ENCODE results near the gene BPIFB2. TPM values are rescaled to one million over a fixed set of nuclear protein-coding genes. Genes with fewer than 3 reads are reported as not detected.
"Not testable (repeated sequence)": the region's sequence is repeated elsewhere in the genome, so short reads cannot be mapped to it uniquely, and the experiment has no call there.

Gene BPIFB2
- total RNA-seq, 3 donors from 2014 or later (not counting 1 experiment from before 2014, with no cell fraction given), result not detected

DNA sequence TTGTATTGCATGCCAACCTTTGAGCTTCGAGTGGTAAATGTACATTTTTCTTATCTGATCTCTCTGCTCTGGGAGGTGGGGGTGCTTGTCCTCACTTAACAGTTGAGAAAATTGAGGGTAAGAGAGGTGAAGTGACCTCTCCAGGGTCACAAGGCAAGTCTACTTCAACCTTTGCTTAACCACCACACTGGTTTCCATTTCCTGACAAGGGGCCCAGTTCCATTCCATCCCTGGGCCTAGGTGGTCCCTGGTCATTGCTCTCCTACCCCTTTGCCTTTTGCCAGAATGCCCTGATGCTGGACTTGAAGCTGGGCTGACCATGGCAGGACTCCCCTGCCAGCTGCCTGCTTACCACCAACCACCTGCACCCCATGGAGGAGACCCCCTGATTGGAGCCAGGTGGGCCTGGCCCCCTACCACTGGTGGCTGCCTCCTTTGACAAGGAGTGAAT is 36.3 kb downstream of the BPIFB2 start:
- Histone ChIP-seq H3K27me3 (ENCODE audit: control insufficient read depth, insufficient read depth, low read length) (no peaks in the 10 kb centered on the region), H3K9me3 (ENCODE audit: control insufficient read depth, insufficient read depth, low read length) (peaks cover 24% of the 10 kb centered on the region), H3K4me1 (ENCODE audit: control insufficient read depth, insufficient read depth, low read length) (no peaks in the 10 kb centered on the region), H3K36me3 (ENCODE audit: control insufficient read depth, insufficient read depth, low read length) (no peaks in the 10 kb centered on the region), H3K4me3 (ENCODE audit: low read length) (no peak overlapping the region), H3K27ac (ENCODE audit: low read length) (no peak overlapping the region)
- Mint-ChIP-seq H3K4me3 (no peak overlapping the region), H3K27ac (no peak overlapping the region), H3K9me3 (peaks cover 6 to 12% of the 10 kb centered on the region in 2 donors), H3K4me1 (no peaks in the 10 kb centered on the region), H3K36me3 (peaks cover 9% of the 10 kb centered on the region), H3K27me3 (ENCODE audit: low read depth in 2 of 2) (no peaks in the 10 kb centered on the region)
- TF ChIP-seq, protein P1, sequence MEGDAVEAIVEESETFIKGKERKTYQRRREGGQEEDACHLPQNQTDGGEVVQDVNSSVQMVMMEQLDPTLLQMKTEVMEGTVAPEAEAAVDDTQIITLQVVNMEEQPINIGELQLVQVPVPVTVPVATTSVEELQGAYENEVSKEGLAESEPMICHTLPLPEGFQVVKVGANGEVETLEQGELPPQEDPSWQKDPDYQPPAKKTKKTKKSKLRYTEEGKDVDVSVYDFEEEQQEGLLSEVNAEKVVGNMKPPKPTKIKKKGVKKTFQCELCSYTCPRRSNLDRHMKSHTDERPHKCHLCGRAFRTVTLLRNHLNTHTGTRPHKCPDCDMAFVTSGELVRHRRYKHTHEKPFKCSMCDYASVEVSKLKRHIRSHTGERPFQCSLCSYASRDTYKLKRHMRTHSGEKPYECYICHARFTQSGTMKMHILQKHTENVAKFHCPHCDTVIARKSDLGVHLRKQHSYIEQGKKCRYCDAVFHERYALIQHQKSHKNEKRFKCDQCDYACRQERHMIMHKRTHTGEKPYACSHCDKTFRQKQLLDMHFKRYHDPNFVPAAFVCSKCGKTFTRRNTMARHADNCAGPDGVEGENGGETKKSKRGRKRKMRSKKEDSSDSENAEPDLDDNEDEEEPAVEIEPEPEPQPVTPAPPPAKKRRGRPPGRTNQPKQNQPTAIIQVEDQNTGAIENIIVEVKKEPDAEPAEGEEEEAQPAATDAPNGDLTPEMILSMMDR (IDR thresholded peaks at IDR 0.05), result no peak
- no peak for DNase-seq
- WGBS (ENCODE audit: insufficient coverage), result 75% methylated on average over 1 of the region's 1 CpG
- ATAC-seq, result no peak
- intact Hi-C loops (cut with micrococcal nuclease), result no loop called here

DNA sequence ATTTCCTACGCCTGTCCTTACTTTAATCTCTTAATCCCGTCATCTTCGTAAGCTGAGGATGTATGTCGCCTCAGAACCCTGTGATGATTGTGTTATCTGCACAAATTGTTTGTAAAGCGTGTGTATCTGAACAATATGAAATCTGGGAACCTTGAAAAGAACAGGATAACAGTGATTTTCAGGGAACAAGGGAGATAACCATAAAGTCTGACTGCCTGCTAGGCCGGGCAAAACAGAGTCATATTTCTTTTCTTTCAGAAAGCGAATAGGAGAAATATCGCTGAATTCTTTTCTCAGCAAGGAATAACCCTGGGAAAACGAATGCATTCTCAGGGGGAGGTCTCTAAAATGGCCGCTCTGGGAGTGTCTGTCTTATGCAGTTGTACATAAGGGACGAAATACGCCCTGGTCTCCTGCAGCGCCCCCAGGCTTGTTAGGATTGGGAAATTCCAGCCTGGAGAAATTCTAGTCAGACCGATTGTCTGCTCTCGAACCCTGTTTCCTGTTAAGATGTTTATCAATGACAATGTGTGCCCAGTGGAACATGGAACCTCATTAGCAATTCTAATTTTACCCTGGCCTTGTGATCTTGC is 37.7 kb downstream of the BPIFB2 start:
- H3K36me3 Mint-ChIP-seq; H3K36me3 ChIP-seq (ENCODE audit: control insufficient read depth, insufficient read depth, low read length); intact Hi-C loops (cut with micrococcal nuclease); DNase-seq; H3K27ac Mint-ChIP-seq; H3K27me3 ChIP-seq (ENCODE audit: control insufficient read depth, insufficient read depth, low read length); H3K4me1 ChIP-seq (ENCODE audit: control insufficient read depth, insufficient read depth, low read length); ATAC-seq; H3K4me3 Mint-ChIP-seq; H3K4me1 Mint-ChIP-seq; H3K4me3 ChIP-seq (ENCODE audit: low read length); H3K27me3 Mint-ChIP-seq (ENCODE audit: low read depth in 2 of 2); H3K27ac ChIP-seq (ENCODE audit: low read length): not testable (repeated sequence)
- peaks cover 6 to 12% of the 10 kb centered on the region in 2 donors for H3K9me3 Mint-ChIP-seq
- 82% methylated on average over 14 of the region's 15 CpGs for WGBS (ENCODE audit: insufficient coverage)
- H3K9me3 ChIP-seq (ENCODE audit: control insufficient read depth, insufficient read depth, low read length), result peaks cover 24% of the 10 kb centered on the region

DNA sequence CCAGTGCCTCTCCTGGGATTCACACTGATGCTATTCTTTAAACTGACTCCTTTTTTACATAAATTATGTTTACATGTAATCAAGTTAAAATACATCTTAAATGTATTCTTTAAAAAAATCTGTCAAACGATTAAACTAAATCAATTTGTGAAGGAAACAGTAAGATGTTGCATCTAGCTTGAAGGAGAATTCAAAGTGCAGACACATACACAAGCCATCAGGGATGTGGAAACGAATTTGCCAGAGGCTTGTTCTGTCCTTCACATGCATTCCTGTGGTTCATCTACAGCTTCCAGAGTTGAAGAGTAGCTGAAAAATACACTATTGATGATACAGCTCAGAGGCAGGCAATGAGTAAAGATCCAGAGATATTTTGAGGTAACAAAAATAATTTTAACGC is 38.9 kb downstream of the BPIFB2 start:
- H3K36me3 Mint-ChIP-seq, result peaks cover 9% of the 10 kb centered on the region
- no peaks in the 10 kb centered on the region for H3K36me3 ChIP-seq (ENCODE audit: control insufficient read depth, insufficient read depth, low read length)
- DNase-seq (no peak), ATAC-seq (no peak)
- H3K27ac Mint-ChIP-seq, result no peak overlapping the region
- no peaks in the 10 kb centered on the region for H3K4me1 ChIP-seq (ENCODE audit: control insufficient read depth, insufficient read depth, low read length)
- 71% methylated on average over 2 of the region's 3 CpGs for WGBS (ENCODE audit: insufficient coverage)
- peaks cover 6 to 12% of the 10 kb centered on the region in 2 donors for H3K9me3 Mint-ChIP-seq
- TF ChIP-seq, protein P1 (IDR thresholded peaks at IDR 0.05), result no peak
- no peaks in the 10 kb centered on the region for H3K27me3 ChIP-seq (ENCODE audit: control insufficient read depth, insufficient read depth, low read length)
- H3K4me1 Mint-ChIP-seq, result no peaks in the 10 kb centered on the region
- no peak overlapping the region for H3K4me3 ChIP-seq (ENCODE audit: low read length)
- peaks cover 24% of the 10 kb centered on the region for H3K9me3 ChIP-seq (ENCODE audit: control insufficient read depth, insufficient read depth, low read length)
- H3K27ac ChIP-seq (ENCODE audit: low read length), result no peak overlapping the region
- H3K4me3 Mint-ChIP-seq, result no peak overlapping the region
- intact Hi-C loops (cut with micrococcal nuclease), result no loop called here
- H3K27me3 Mint-ChIP-seq (ENCODE audit: low read depth in 2 of 2), result no peaks in the 10 kb centered on the region

DNA sequence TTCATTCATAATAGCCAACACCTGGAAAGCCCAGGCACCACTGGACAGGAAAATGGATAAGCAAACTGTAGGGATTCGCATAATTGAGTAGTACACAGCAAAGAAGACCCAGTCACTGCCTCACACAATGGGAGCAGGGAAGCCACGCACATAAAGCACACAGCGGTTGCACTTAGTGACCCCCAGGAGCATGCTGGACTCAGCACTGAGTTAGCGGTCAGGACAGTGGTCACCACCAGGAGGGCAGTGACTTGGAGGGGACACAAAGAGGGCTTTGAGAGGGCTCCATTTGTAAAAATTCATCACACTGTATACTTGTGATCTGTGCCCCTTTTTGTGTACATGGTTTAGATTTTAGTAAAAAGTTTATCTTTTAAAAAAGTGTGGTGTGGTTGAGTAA is 43.8 kb downstream of the BPIFB2 start:
- intact Hi-C loops (cut with micrococcal nuclease), result no loop called here
- DNase-seq (no peak), ATAC-seq (no peak)
- Mint-ChIP-seq H3K27ac (no peak overlapping the region), H3K4me3 (no peak overlapping the region), H3K4me1 (no peaks in the 10 kb centered on the region), H3K36me3 (no peaks in the 10 kb centered on the region), H3K9me3 (peaks cover 0 to 2% of the 10 kb centered on the region in 2 donors), H3K27me3 (ENCODE audit: low read depth in 2 of 2) (no peaks in the 10 kb centered on the region)
- Histone ChIP-seq H3K27ac (ENCODE audit: low read length) (no peak overlapping the region), H3K36me3 (ENCODE audit: control insufficient read depth, insufficient read depth, low read length) (no peaks in the 10 kb centered on the region), H3K27me3 (ENCODE audit: control insufficient read depth, insufficient read depth, low read length) (no peaks in the 10 kb centered on the region), H3K4me1 (ENCODE audit: control insufficient read depth, insufficient read depth, low read length) (no peaks in the 10 kb centered on the region), H3K4me3 (ENCODE audit: low read length) (no peak overlapping the region), H3K9me3 (ENCODE audit: control insufficient read depth, insufficient read depth, low read length) (peaks cover 6% of the 10 kb centered on the region)
- WGBS (ENCODE audit: insufficient coverage), result 67% methylated on average over 4 of the region's 4 CpGs
- TF ChIP-seq, protein P1 (IDR thresholded peaks at IDR 0.05), result no peak

All from natural killer cell (primary cell).